HG03520 (cell line): ENCODE measurements around the gene MAP2K2.
"Not testable (repeated sequence)": the region's sequence is repeated elsewhere in the genome, so short reads cannot be mapped to it uniquely, and the experiment has no call there.

Experiments
- ATAC-seq: cut with Tn5 transposase; IDR thresholded peaks from one replicate; pipeline ENCODE4 v1.9.1; 2021; ENCODE audit warnings: mild to moderate bottlenecking, moderate library complexity; ENCODE audit not compliant: unreplicated experiment

The MAP2K2 gene

GRCh38 chr19:4123615-4124568 is at the start of gene MAP2K2:
Gene MAP2K2 (minus strand): TSS chr19:4124122. CDS start chr19:4123875, 247 bp downstream.
- ATAC-seq: peak; percentile 70

- no peak for ATAC-seq
Measured at GRCh38 chr19:4172861-4173473, 49.0 kb upstream of the MAP2K2 start.

- ATAC-seq: no peak
Measured at GRCh38 chr19:4171676-4172075, 47.8 kb upstream of the MAP2K2 start.

GRCh38 chr19:4164262-4164661 is 40.3 kb upstream of the MAP2K2 start:
- ATAC-seq: no peak

GRCh38 chr19:4161415-4162077 is 37.6 kb upstream of the MAP2K2 start:
- no peak for ATAC-seq

- ATAC-seq: not testable (repeated sequence)
Measured at GRCh38 chr19:4157971-4158370, 34.0 kb upstream of the MAP2K2 start.

- no peak for ATAC-seq
Measured at GRCh38 chr19:4157164-4157563, 33.2 kb upstream of the MAP2K2 start.

- ATAC-seq: no peak
Measured at GRCh38 chr19:4154571-4155312, 30.8 kb upstream of the MAP2K2 start.

- ATAC-seq: no peak
Measured at GRCh38 chr19:4152241-4152998, 28.5 kb upstream of the MAP2K2 start.

GRCh38 chr19:4151623-4152022 is 27.7 kb upstream of the MAP2K2 start:
- no peak for ATAC-seq

- no peak for ATAC-seq
Measured at GRCh38 chr19:4149518-4150288, 25.8 kb upstream of the MAP2K2 start.

- ATAC-seq: no peak
Measured at GRCh38 chr19:4144666-4145249, 20.8 kb upstream of the MAP2K2 start.

- ATAC-seq: not testable (repeated sequence)
Measured at GRCh38 chr19:4142916-4143315, 19.0 kb upstream of the MAP2K2 start.

- ATAC-seq: no peak
Measured at GRCh38 chr19:4140237-4140711, 16.4 kb upstream of the MAP2K2 start.

GRCh38 chr19:4139614-4140236 is 15.8 kb upstream of the MAP2K2 start:
- ATAC-seq: no peak

GRCh38 chr19:4138445-4138844 is 14.5 kb upstream of the MAP2K2 start:
- ATAC-seq: no peak

- no peak for ATAC-seq
Measured at GRCh38 chr19:4136680-4137088, 12.8 kb upstream of the MAP2K2 start.

- not testable (repeated sequence) for ATAC-seq
Measured at GRCh38 chr19:4135386-4135785, 11.5 kb upstream of the MAP2K2 start.
